Neural progenitor cell (in vitro differentiated cells): ENCODE results near the gene LGR6. TPM values are rescaled to one million over a fixed set of nuclear protein-coding genes. Genes with fewer than 3 reads are reported as not detected.
A peak's percentile ranks its signal among the peaks of the same experiment; 100 is the strongest.

Experiments used
- DNase-seq: peaks from one replicate; pipeline ENCODE4 v3.0.0-alpha.2; 2016; ENCODE audit warnings: low spot score
- H2AFZ ChIP-seq: fragments of 200-600 bp; sonication (generic); replicated peaks from 2 replicates; pipeline ENCODE4 v1.6.1; 2016; ENCODE audit warnings: antibody characterized with exemption
- H3F3A ChIP-seq: fragments of 200-600 bp; sonication (generic); 2 replicates; pipeline ENCODE4 v1.6.1; 2016; ENCODE audit warnings: antibody characterized with exemption, low read depth
- H3K27ac ChIP-seq: fragments of 200-600 bp; sonication (generic); 2 replicates; pipeline ENCODE4 v1.5.1; 2016; ENCODE audit warnings: mild to moderate bottlenecking
- H3K27me3 ChIP-seq: fragments of 200-600 bp; sonication (generic); 2 replicates; pipeline ENCODE4 v1.6.1; 2016; ENCODE audit warnings: mild to moderate bottlenecking, moderate library complexity
- H3K36me3 ChIP-seq: fragments of 200-600 bp; sonication (generic); 2 replicates; pipeline ENCODE4 v1.5.1; 2016
- H3K4me1 ChIP-seq: fragments of 200-600 bp; sonication (generic); 2 replicates; pipeline ENCODE4 v1.6.1; 2016; ENCODE audit warnings: mixed run types
- H3K4me2 ChIP-seq: fragments of 200-600 bp; sonication (generic); 2 replicates; pipeline ENCODE4 v1.6.1; 2016
- H3K4me3 ChIP-seq: fragments of 200-600 bp; sonication (generic); 2 replicates; pipeline ENCODE4 v1.5.1; 2016
- H3K79me2 ChIP-seq: fragments of 200-600 bp; sonication (generic); 2 replicates; pipeline ENCODE4 v1.6.1; 2016; ENCODE audit warnings: low read depth
- H3K9ac ChIP-seq: fragments of 200-600 bp; sonication (generic); 2 replicates; pipeline ENCODE4 v1.6.1; 2016
- H3K9me3 ChIP-seq: fragments of 200-600 bp; sonication (generic); 2 replicates; pipeline ENCODE4 v1.5.1; 2016; ENCODE audit warnings: low read depth
- H4K20me1 ChIP-seq: fragments of 200-600 bp; sonication (generic); 2 replicates; pipeline ENCODE4 v1.6.1; 2016; ENCODE audit warnings: low read depth
- H3K27ac Mint-ChIP-seq: 3 replicates; pipeline ENCODE4 v1.8.0; 2021; ENCODE audit warnings: mixed read lengths
- H3K27me3 Mint-ChIP-seq: 2 replicates; pipeline ENCODE4 v1.8.0; 2022; ENCODE audit warnings: low read depth, mild to moderate bottlenecking, inconsistent platforms, moderate library complexity, mixed read lengths; ENCODE audit not compliant: insufficient read depth
- H3K36me3 Mint-ChIP-seq: 3 replicates; pipeline ENCODE4 v1.8.0; 2021; ENCODE audit warnings: mixed read lengths
- H3K4me1 Mint-ChIP-seq: 3 replicates; pipeline ENCODE4 v1.8.0; 2021; ENCODE audit warnings: mixed read lengths
- H3K4me3 Mint-ChIP-seq: 3 replicates; pipeline ENCODE4 v1.8.0; 2021; ENCODE audit warnings: mild to moderate bottlenecking, moderate library complexity, mixed read lengths
- H3K9me3 Mint-ChIP-seq: 3 replicates; pipeline ENCODE4 v1.8.0; 2020; ENCODE audit warnings: mixed read lengths
- CTCF ChIP-seq: fragments of 200-600 bp; sonication (generic); IDR thresholded peaks from 2 replicates; pipeline ENCODE4 v1.5.1; 2017; ENCODE audit warnings: antibody characterized with exemption, mild to moderate bottlenecking
- EZH2 ChIP-seq: fragments of 200-600 bp; sonication (generic); IDR thresholded peaks from 2 replicates; pipeline ENCODE4 v1.6.1; 2017; ENCODE audit warnings: antibody characterized with exemption, mild to moderate bottlenecking, moderate library complexity
- EZH2phosphoT487 ChIP-seq: fragments of 200-600 bp; sonication (generic); IDR thresholded peaks from 2 replicates; pipeline ENCODE4 v1.6.1; 2017; ENCODE audit warnings: antibody characterized with exemption
- total RNA-seq: library from RNA; depleted of rRNA; stranded (reverse); fragments of >200 nt; gene quantifications from 2 replicates; pipeline ENCODE4 v1.2.3, GENCODE V29; 2015; ENCODE audit warnings: low replicate concordance

Gene LGR6
- total RNA-seq, 1 donor from 2014 or later: not detected

DNA sequence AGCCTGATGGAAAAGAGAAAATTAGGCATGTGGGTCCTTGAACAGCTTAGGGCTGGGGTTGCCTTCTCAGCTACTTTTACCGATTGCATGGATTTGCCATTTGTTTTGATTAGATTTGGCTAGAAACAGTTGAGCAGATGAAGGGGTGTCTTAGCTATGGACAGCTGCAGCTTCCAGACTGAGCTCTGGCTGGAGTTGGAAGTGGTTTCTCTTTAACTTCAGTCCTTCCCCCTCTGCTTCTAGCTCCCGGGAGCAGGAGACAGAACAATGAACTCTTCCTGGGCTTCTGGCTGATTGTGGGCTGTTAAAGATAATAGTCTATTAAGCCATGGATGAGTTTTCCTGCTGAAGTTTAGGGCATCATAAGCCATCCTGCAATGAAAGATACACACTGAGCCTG is 97.4 kb downstream of the LGR6 start:
- Mint-ChIP-seq H3K27ac (no peak overlapping the region), H3K27me3 (peaks cover 11% of the 10 kb centered on the region), H3K4me1 (peaks cover 11% of the 10 kb centered on the region), H3K9me3 (no peaks in the 10 kb centered on the region), H3K4me3 (no peak overlapping the region), H3K36me3 (no peaks in the 10 kb centered on the region)
- Histone ChIP-seq H2AFZ (no peak overlapping the region), H3K27me3 (no peaks in the 10 kb centered on the region), H3K36me3 (no peaks in the 10 kb centered on the region), H4K20me1 (no peaks in the 10 kb centered on the region), H3K79me2 (no peaks in the 10 kb centered on the region), H3K4me3 (no peak overlapping the region), H3K27ac (no peak overlapping the region), H3K9me3 (no peaks in the 10 kb centered on the region), H3K4me1 (peaks cover 10% of the 10 kb centered on the region), H3K9ac (no peak overlapping the region), H3F3A (no peaks in the 10 kb centered on the region), H3K4me2 (no peak overlapping the region)
- TF ChIP-seq CTCF: no peak
- no peak for TF ChIP-seq EZH2phosphoT487
- no peak for TF ChIP-seq EZH2
- DNase-seq: no peak

DNA sequence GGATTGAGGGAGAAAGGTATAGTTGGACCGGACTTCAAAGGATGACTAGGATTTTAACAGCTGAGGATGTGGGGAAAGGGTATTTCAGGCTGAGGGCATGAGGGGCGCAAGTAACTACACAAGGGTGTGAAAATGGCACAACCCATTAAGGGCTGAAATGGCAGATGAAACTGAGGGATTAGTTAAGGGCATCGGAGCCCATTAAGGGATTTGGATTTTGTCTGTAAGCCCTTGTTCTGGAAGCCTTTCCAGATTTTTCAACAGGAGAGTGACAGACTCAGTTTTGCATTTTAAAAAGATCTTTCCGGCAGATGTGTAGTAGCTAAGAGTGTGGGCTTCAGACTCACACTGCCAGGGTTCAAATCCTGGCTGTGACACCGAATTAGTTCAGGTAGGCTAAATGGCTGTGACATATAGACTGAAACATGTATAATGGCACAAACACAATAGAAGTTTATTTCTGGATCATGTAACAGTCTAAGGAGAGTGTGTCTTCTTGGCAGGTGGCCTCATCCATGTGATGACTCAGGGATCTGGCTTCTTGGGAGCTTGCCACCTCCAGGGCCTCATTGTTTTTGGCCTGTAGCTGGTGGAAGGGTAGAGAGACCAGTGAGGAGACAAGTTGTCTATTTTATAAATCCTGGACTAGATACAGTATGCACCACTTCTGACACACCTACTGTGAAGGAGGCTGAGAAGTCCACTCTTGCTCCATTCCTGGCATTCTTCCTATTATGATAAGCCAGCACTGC is 98.5 kb downstream of the LGR6 start:
- Histone ChIP-seq H3F3A (no peaks in the 10 kb centered on the region), H3K79me2 (no peaks in the 10 kb centered on the region), H3K27ac (no peak overlapping the region), H3K4me2 (no peak overlapping the region), H3K9ac (no peak overlapping the region), H3K4me3 (no peak overlapping the region), H3K36me3 (no peaks in the 10 kb centered on the region), H4K20me1 (no peaks in the 10 kb centered on the region), H3K27me3 (no peaks in the 10 kb centered on the region), H3K4me1 (peaks cover 10% of the 10 kb centered on the region), H3K9me3 (no peaks in the 10 kb centered on the region), H2AFZ (no peak overlapping the region)
- TF ChIP-seq EZH2 (no peak), CTCF (no peak), EZH2phosphoT487 (no peak)
- Mint-ChIP-seq H3K9me3 (no peaks in the 10 kb centered on the region), H3K4me1 (peaks cover 6% of the 10 kb centered on the region), H3K27ac (peak overlapping the region; percentile 67), H3K27me3 (peaks cover 11% of the 10 kb centered on the region), H3K4me3 (no peak overlapping the region), H3K36me3 (no peaks in the 10 kb centered on the region)
- DNase-seq: no peak

DNA sequence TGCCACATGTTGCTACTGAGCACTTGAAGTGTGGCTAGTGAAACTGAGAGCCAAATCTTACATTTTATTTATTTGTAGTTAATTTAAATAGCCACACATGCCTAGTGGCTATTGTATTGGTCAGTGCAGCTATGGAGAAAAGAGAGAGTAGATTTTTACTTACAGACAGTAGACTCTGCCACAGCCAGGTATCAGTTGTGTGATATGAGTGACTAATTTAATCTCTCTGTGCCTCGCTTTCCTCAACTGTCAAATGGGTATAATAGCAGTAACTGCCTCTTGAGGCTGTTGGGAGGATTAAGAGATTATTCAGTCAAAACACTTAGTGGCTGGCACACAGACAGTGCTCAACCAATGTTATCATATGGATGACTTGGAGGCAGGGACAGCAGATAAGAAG is 99.2 kb downstream of the LGR6 start:
- Histone ChIP-seq H4K20me1 (no peaks in the 10 kb centered on the region), H3K4me3 (no peak overlapping the region), H3K9ac (no peak overlapping the region), H3K27me3 (no peaks in the 10 kb centered on the region), H3K27ac (no peak overlapping the region), H3F3A (no peaks in the 10 kb centered on the region), H3K9me3 (no peaks in the 10 kb centered on the region), H2AFZ (no peak overlapping the region), H3K36me3 (no peaks in the 10 kb centered on the region), H3K4me2 (no peak overlapping the region), H3K4me1 (peaks cover 10% of the 10 kb centered on the region), H3K79me2 (no peaks in the 10 kb centered on the region)
- peaks cover 8% of the 10 kb centered on the region for H3K27me3 Mint-ChIP-seq
- no peaks in the 10 kb centered on the region for H3K36me3 Mint-ChIP-seq
- no peak overlapping the region for H3K4me3 Mint-ChIP-seq
- no peak for DNase-seq
- no peak overlapping the region for H3K27ac Mint-ChIP-seq
- TF ChIP-seq CTCF: no peak
- no peak for TF ChIP-seq EZH2phosphoT487
- no peak for TF ChIP-seq EZH2
- peaks cover under 1% of the 10 kb centered on the region for H3K4me1 Mint-ChIP-seq
- H3K9me3 Mint-ChIP-seq: no peaks in the 10 kb centered on the region
